GM23248 (cell line): Measurements from ENCODE around the gene MGAM2.
"Not testable (repeated sequence)": the region's sequence is repeated elsewhere in the genome, so short reads cannot be mapped to it uniquely, and the experiment has no call there.

Source experiments
- EZH2 ChIP-seq: fragments of 200-600 bp; sonication (generic); IDR thresholded peaks from 2 replicates; pipeline ENCODE4 v1.6.1; 2018; ENCODE audit warnings: antibody characterized with exemption, mild to moderate bottlenecking; ENCODE audit not compliant: insufficient read depth, poor library complexity, severe bottlenecking
- EZH2phosphoT487 ChIP-seq: fragments of 200-600 bp; sonication (generic); IDR thresholded peaks from 2 replicates; pipeline ENCODE4 v1.6.1; 2018; ENCODE audit warnings: antibody characterized with exemption, moderate library complexity, mild to moderate bottlenecking, low read depth; ENCODE audit not compliant: insufficient read depth

GRCh38 chr7:142099347-142099746 lies 12.2 kb upstream of the MGAM2 start:
- TF ChIP-seq EZH2, EZH2phosphoT487: not testable (repeated sequence)
